ENCODE data around the gene AUTS2.

Gene AUTS2

GRCh38 chr7:69871886-69872569 is 273.8 kb downstream of the AUTS2 start:
- TF ChIP-seq POLR2AphosphoS5 (IDR thresholded peaks at IDR 0.05; ENCODE audit: low read depth), result no peak
- TF ChIP-seq, protein P1, sequence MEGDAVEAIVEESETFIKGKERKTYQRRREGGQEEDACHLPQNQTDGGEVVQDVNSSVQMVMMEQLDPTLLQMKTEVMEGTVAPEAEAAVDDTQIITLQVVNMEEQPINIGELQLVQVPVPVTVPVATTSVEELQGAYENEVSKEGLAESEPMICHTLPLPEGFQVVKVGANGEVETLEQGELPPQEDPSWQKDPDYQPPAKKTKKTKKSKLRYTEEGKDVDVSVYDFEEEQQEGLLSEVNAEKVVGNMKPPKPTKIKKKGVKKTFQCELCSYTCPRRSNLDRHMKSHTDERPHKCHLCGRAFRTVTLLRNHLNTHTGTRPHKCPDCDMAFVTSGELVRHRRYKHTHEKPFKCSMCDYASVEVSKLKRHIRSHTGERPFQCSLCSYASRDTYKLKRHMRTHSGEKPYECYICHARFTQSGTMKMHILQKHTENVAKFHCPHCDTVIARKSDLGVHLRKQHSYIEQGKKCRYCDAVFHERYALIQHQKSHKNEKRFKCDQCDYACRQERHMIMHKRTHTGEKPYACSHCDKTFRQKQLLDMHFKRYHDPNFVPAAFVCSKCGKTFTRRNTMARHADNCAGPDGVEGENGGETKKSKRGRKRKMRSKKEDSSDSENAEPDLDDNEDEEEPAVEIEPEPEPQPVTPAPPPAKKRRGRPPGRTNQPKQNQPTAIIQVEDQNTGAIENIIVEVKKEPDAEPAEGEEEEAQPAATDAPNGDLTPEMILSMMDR (IDR thresholded peaks at IDR 0.05; ENCODE audit: insufficient read depth, low read length), result no peak
- TF ChIP-seq GABPA (IDR thresholded peaks at IDR 0.05; ENCODE audit: low read depth), result no peak
- TF ChIP-seq REST (IDR thresholded peaks at IDR 0.05; ENCODE audit: insufficient replicate concordance, low read depth), result no peak
- no peak for TF ChIP-seq SPI1 (IDR thresholded peaks at IDR 0.05; ENCODE audit: borderline replicate concordance, low read depth)
- no peaks in the 10 kb centered on the region for H3K27me3 ChIP-seq (ENCODE audit: insufficient read depth, poor library complexity, severe bottlenecking)
- DNase-seq (ENCODE audit: low read depth in 1 of 2, low spot score in 1 of 2), result no peak
- no peak overlapping the region for H3K27ac ChIP-seq (replicated peaks)
- H3K4me3 ChIP-seq (replicated peaks; ENCODE audit: insufficient read depth, low read length), result no peak overlapping the region

- Histone ChIP-seq H3K27ac (replicated peaks) (no peak overlapping the region), H3K27me3 (ENCODE audit: insufficient read depth, poor library complexity, severe bottlenecking) (no peaks in the 10 kb centered on the region), H3K4me3 (replicated peaks; ENCODE audit: insufficient read depth, low read length) (no peak overlapping the region)
- TF ChIP-seq GABPA (IDR thresholded peaks at IDR 0.05; ENCODE audit: low read depth), result no peak
- TF ChIP-seq REST (IDR thresholded peaks at IDR 0.05; ENCODE audit: insufficient replicate concordance, low read depth), result no peak
- TF ChIP-seq SPI1 (IDR thresholded peaks at IDR 0.05; ENCODE audit: borderline replicate concordance, low read depth), result no peak
- TF ChIP-seq, protein P1 (IDR thresholded peaks at IDR 0.05; ENCODE audit: insufficient read depth, low read length), result no peak
- no peak for TF ChIP-seq POLR2AphosphoS5 (IDR thresholded peaks at IDR 0.05; ENCODE audit: low read depth)
- DNase-seq (ENCODE audit: low read depth in 1 of 2, low spot score in 1 of 2), result no peak
Observed at GRCh38 chr7:69873512-69873911, 275.2 kb downstream of the AUTS2 start.

GRCh38 chr7:69878015-69878414 is 279.7 kb downstream of the AUTS2 start:
- no peaks in the 10 kb centered on the region for H3K27me3 ChIP-seq (ENCODE audit: insufficient read depth, poor library complexity, severe bottlenecking)
- no peak overlapping the region for H3K4me3 ChIP-seq (replicated peaks; ENCODE audit: insufficient read depth, low read length)
- no peak for DNase-seq (ENCODE audit: low read depth in 1 of 2, low spot score in 1 of 2)
- TF ChIP-seq REST (IDR thresholded peaks at IDR 0.05; ENCODE audit: insufficient replicate concordance, low read depth), result no peak
- no peak for TF ChIP-seq SPI1 (IDR thresholded peaks at IDR 0.05; ENCODE audit: borderline replicate concordance, low read depth)
- no peak for TF ChIP-seq GABPA (IDR thresholded peaks at IDR 0.05; ENCODE audit: low read depth)
- TF ChIP-seq, protein P1 (IDR thresholded peaks at IDR 0.05; ENCODE audit: insufficient read depth, low read length), result no peak
- TF ChIP-seq POLR2AphosphoS5 (IDR thresholded peaks at IDR 0.05; ENCODE audit: low read depth), result no peak
- no peak overlapping the region for H3K27ac ChIP-seq (replicated peaks)

All from HL-60 (cell line).